ENCODE measurements around the gene EEF2KMT.
"Not testable (repeated sequence)": the region's sequence is repeated elsewhere in the genome, so short reads cannot be mapped to it uniquely, and the experiment has no call there.

Gene EEF2KMT

DNA sequence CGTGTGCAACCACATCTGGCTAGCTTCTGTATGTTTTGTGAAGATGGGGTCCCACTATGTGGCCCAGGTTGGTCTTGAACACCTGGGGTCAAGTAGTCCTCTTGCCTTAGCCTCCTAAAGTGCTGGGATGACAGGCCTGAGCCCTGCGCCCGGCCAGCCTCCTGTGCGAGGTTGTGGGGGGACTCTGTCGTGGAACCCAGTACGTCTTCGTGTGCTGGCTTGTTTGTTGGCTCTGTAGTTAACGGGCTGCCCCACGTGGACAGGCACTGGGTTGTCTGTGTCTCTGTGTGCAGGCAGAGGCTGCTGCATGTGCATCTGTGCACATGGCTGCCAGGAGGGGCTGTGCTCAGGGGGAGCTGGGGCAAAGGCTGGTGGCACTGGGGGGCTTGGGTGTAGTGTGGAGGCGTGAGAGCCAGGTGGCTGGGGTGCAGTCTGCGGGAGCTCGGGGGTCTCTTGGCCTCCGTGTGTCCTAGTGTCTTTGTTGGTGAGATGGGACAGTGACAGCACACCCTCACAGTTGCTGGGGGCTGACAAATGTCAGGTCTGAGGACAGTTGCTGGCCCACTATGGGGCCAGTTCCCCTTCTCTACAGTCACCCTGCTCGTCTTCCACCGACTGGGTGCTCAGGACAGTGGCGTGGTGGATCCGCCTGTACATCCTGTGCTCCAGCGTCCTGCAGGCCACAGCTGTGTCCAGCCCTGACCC lies 9.4 kb downstream of the EEF2KMT start:
- CTCF ChIA-PET = interaction anchor here (1.7 kb wide), 1 partner anchor 13 kb away, joined by 4 read pairs; no protein-coding TSS in a partner anchor
- DNase-seq (ENCODE audit: low read depth, low spot score); POLR2A ChIA-PET; H3K4me3 ChIP-seq (ENCODE audit: low read depth, low read length): not testable (repeated sequence)

GRCh38 chr16:5085716-5086115 lies 11.9 kb downstream of the EEF2KMT start:
- ChIA-PET POLR2A (interaction anchor here (0.6 kb wide), 1 partner anchor 12 kb away, joined by 3 read pairs; the partner anchor contains the start of gene EEF2KMT), CTCF (interaction anchor here (1.2 to 1.5 kb wide), 2 partner anchors 10 to 130 kb away, joined by 3 read pairs; no protein-coding TSS in a partner anchor)
- H3K4me3 ChIP-seq (ENCODE audit: low read depth, low read length); DNase-seq (ENCODE audit: low read depth, low spot score): not testable (repeated sequence)

GRCh38 chr16:5084802-5085201 lies 12.8 kb downstream of the EEF2KMT start:
- CTCF ChIA-PET = interaction anchor here (1.0 to 1.1 kb wide), 4 partner anchors 10 to 55 kb away, joined by 3 to 6 read pairs (median 4); no protein-coding TSS in a partner anchor
- DNase-seq (ENCODE audit: low read depth, low spot score); H3K4me3 ChIP-seq (ENCODE audit: low read depth, low read length); POLR2A ChIA-PET: not testable (repeated sequence)
- TF ChIP-seq CTCF (IDR thresholded peaks at IDR 0.05; ENCODE audit: insufficient read depth, low read length, missing control alignments) = peak; percentile 70

DNA sequence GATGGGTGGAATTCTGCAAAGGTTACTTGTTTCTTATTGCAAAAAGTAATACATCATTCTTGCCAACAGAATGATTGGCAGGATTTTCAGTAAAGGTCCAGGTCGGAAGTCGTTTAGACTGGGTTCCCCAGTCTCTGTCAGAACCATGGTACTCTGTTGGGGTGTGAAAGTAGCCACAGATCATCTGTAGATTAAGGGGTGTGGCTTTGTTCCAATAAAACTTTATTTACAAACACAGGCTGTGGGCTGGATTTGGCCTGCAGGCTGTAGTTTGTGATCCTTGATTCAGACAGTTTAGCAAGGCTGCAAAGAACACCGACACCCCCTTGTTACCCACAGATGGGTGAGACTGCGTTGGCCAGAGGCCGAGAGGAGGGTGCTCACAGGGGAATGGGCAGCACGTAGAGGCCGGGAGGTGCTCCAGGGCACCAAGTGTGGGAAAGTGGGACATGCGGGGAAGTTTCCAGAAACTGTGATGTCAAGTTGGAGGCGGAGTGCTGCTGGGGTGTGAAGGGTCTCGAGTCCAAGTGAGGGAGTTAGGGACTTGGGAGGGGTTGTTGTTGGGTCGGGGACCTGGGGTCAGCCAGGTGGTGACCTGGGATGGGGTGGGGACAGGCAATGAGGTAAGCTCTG lies 13.4 kb downstream of the EEF2KMT start:
- H3K4me3 ChIP-seq (ENCODE audit: low read depth, low read length); DNase-seq (ENCODE audit: low read depth, low spot score); POLR2A ChIA-PET: not testable (repeated sequence)
- CTCF ChIA-PET = interaction anchor here (1.0 to 1.1 kb wide), 4 partner anchors 9 to 54 kb away, joined by 3 to 6 read pairs (median 4); no protein-coding TSS in a partner anchor

DNA sequence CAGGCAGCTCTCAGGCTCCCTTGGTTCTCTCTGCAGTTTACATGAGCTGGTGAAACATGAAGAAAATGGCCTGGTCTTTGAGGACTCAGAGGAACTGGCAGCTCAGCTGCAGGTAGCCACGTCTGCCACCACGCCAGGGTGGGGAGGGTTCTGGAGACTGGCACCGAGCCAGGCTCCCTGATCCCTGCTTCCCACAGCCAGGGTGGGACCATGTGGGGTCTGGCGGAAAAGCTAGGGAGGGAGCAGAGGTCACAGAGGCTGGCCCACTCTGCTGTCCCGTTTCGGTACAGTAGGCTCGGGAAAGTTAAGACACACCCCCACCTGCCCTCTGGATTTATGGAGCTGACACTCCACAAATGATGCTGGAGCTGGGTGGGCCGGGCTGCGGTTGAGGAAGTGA lies 13.9 kb downstream of the EEF2KMT start:
- DNase-seq (ENCODE audit: low read depth, low spot score); POLR2A ChIA-PET; H3K4me3 ChIP-seq (ENCODE audit: low read depth, low read length): not testable (repeated sequence)
- CTCF ChIA-PET = interaction anchor here (0.6 to 1.4 kb wide), 2 partner anchors 10 to 599 kb away, joined by 3 to 6 read pairs; no protein-coding TSS in a partner anchor

DNA sequence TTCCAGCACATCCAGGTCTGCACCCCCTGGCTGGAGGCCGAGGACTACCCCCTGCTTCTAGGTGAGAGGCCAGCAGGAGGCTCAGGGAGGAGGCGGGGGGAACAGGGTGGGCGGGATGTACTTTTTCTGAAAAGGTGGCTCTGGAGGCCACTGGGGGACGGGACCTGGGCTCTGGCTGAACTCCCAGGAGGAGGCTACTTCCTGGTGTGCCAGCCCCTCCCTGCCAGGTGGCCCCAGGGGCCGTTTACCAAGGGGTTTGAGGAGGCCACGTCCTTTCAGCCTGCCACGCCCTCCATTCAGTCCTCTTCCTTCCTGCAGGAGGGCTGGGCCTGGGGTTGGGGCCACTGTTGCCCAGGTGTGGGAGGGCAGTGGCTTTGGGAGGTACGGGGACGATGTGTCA lies 16.6 kb downstream of the EEF2KMT start:
- H3K4me3 ChIP-seq (ENCODE audit: low read depth, low read length); DNase-seq (ENCODE audit: low read depth, low spot score); POLR2A ChIA-PET: not testable (repeated sequence)
- CTCF ChIA-PET = interaction anchor here (2.2 kb wide), 1 partner anchor 11 kb away, joined by 18 read pairs; no protein-coding TSS in a partner anchor

- CTCF ChIA-PET; POLR2A ChIA-PET; DNase-seq (ENCODE audit: low read depth, low spot score); H3K4me3 ChIP-seq (ENCODE audit: low read depth, low read length): not testable (repeated sequence)
These were observed 17.1 kb downstream of the EEF2KMT start for GRCh38 chr16:5080461-5080860.

- no peak for DNase-seq (ENCODE audit: low read depth, low spot score)
- no peak for TF ChIP-seq CTCF (IDR thresholded peaks at IDR 0.05; ENCODE audit: insufficient read depth, low read length, missing control alignments)
- ChIA-PET POLR2A (no interaction called here), CTCF (no interaction called here)
- H3K4me3 ChIP-seq (ENCODE audit: low read depth, low read length) = no peak overlapping the region
These were observed 19.0 kb downstream of the EEF2KMT start for GRCh38 chr16:5078626-5079025.

DNA sequence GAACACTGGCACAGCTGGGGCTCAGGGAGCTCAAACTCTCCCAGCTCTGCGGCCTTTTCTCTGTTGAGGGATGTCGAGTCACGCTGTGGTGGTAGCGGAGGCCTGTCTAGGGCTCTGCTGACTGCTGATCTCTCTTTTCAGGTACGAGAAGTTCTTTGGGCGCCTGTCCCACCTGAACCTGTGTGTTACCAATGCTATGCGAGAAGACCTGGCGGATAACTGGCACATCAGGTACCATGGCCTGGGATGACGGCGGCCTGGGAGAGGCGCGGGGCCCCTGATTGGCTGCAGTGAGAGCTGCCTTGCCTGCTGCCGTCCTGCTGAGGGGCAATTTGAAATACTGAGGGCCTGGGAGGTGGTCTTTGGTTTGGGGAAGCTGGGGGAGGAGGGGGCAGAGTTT lies 20.3 kb downstream of the EEF2KMT start:
- H3K4me3 ChIP-seq (ENCODE audit: low read depth, low read length) = no peak overlapping the region
- POLR2A ChIA-PET = no interaction called here
- CTCF ChIA-PET = no interaction called here
- DNase-seq (ENCODE audit: low read depth, low spot score) = no peak
- no peak for TF ChIP-seq CTCF (IDR thresholded peaks at IDR 0.05; ENCODE audit: insufficient read depth, low read length, missing control alignments)
